Activated CD8-positive, alpha-beta memory T cell treated with anti-CD3 and anti-CD28 coated beads for 1 hour (primary cell): ENCODE measurements around the gene DEFB131A.
"Not testable (repeated sequence)": the region's sequence is repeated elsewhere in the genome, so short reads cannot be mapped to it uniquely, and the experiment has no call there.

Experiments used
- DNase-seq, 2 donors: peaks; one replicate each; pipeline ENCODE4 v3.0.0-alpha.2; 2020; ENCODE audit warnings: low read depth in 1 of 2; ENCODE audit errors: extremely low read depth in 1 of 2

DEFB131A gene, protein sequence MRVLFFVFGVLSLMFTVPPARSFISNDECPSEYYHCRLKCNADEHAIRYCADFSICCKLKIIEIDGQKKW

DNA sequence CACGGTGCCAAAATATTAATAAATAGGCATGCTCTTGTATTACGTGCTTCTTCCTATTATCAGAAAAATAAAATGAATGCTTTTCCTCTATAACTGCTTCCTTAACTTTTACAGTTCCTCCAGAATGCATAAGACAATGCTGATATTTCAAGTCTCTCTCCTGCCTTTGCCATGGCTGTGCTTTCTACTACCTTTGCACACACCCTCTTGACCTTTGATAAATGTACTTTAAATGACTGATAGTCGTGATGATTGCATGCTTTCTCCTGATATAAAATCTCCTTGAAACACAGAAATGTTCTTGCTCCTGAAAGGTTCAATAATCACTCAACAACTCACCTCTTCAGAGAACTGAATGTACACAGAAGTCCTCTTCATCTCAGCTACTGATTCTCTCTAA lies at the start of gene DEFB131A:
TSS of gene DEFB131A (plus strand) at position 301 of the 400 bp plus-strand sequence. CDS start 120 bp downstream, outside the sequence.
- not testable (repeated sequence) for DNase-seq

DNA sequence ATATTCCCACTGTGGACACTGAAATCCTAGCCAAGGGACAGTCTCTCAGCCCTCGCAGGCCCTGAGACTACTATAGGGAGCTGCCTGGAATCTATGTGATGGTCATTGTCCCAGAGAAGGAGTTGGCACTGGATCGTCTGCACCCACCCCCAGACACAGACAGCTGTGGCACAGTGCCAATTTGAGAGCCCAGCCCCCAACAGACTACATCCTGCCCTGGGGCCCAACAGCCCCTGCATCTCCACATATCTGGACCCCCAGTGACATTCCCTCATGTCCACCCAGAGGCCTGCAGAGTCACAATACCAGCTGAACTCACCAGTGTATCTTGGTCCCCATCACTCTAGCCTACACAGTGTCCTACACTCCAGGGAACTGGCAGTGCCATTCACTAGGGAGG lies 38.4 kb upstream of the DEFB131A start:
- DNase-seq = not testable (repeated sequence)

DNA sequence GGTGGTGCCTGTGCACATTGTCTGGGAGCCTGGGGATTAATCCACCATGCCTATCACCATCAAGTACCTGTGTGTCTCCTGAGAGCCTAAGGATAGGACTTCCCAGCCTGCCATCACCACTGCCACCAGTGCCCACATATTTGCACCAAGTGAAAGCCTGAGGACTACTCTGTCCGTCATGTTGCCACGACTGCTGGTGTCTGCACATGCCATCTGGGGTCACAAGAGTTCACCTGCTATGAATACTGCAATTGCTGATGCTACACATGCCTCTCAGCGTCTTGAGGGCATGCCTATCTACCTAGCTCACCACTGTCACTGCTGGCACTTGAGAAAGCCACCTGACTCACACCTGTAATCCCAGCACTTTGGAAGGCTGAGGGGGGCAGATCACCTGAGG lies 37.7 kb upstream of the DEFB131A start:
- DNase-seq = not testable (repeated sequence)

DNA sequence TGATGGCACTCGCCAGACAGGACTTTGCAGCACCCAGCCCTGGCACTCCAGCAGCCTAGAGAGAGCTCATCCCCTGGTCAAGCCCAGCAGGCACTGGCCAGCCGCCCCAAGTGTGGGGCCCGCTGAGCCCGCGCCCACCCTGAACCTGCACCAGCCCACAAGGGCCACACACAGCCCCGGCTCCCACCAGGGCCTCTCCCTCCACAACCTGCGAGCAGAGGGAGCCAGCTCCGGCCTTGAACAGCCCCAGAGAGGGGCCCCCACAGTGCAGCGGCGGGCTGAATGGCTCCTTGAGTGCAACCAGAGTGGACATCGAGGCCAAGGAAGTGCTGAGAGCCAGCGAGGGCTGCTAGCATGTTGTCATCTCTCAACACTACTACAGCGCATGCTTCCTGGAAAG lies 34.4 kb upstream of the DEFB131A start:
- no peak for DNase-seq

DNA sequence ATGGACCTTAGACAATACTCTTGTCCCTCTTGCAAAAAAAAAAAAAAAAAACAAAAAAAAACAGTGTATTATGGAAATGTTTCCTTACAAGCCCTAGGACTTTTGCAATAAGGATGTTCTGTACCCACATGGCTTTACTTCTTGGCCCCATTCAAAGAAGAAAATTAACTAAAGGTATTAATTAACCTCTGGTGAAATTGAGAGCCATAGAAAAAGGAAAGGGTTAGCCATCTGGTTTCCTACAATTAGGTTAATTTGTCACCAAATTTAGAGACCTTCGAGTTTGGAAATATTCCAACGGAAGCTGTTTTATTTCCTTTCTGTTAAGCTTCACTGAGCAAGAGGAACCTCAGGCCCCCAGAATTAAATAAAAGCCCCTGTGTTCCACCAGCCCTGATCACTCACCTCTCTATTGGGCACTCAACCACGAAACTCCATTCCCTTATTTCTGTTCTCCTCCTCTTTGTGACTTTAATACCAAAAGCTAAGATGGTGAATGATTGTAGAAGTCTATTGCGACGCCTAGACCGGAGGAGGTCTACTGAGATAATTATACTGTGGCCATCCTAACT lies 22.2 kb upstream of the DEFB131A start:
- not testable (repeated sequence) for DNase-seq

DNA sequence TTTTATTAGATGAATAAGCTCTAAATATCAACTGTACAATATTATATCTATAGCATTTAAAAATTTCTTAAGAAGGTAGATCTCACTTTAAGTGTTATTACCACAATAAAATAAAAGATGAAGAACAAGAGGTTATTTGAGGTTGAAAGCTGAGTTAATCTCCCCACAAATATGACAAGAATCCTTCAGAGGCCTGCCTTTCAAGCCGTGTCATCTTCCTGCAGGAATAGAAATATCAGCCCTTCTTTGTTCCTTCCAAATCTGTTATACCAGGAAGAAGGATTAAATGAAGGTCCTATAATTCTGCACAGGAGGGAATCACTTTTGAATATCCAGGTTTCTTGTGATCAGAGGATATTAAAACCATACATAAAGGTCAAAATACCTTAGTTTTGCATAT lies 18.3 kb upstream of the DEFB131A start:
- DNase-seq = not testable (repeated sequence)

DNA sequence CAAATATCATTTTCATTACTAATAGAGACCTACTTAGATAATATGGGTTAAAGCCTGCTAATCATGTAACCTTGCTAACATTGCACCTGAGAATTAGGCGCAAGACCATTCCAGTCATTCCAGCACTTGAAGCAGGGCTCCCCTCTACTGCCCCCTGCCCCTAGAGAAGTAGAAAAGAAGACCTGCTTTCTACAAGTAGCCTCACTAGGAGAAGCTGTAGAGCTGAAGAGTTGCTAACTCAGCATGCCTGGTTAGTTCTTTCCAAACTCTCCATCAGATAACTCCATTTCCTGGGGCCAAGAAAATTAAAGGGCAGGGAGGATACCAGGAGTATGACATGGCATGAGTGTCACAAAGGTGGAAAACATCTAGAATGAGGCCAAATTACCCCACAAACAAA lies 14.2 kb upstream of the DEFB131A start:
- DNase-seq = not testable (repeated sequence)

DNA sequence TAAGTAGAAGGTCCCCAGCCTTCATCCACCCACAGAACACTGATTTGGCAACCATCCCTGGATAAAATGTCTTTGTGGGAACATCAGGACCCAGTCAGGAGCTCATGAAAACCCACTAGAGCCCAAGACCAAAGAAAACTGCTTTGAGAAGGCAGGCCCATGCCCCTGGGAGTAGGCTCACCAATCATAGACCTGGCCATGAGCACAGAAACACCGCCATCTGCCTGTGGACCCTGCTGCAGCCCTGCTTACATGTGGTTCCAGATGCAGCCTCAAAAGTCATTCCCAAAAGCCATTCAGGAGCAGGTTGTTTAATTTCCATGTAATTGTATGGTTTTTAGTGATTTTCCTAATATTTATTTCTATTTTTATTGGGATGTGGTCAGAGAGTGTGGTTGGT lies 10.9 kb upstream of the DEFB131A start:
- not testable (repeated sequence) for DNase-seq

DNA sequence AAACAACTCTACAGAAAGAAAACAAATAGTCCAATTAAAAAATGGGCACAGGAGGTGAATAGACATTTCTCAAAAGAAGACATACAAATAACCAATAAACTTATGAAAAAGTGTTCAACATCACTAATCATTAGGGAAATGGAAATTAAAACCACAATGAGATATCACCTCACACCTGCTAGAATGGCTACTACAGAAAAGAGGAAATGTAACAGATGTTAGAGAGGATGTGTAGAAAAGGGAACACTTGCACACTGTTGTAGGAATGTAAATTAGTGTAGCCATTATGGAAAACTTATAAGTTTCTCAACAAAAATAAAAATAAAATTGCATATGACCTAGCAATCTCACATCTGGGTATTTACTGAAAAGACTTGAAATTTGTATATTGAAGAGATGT lies 7.5 kb upstream of the DEFB131A start:
- not testable (repeated sequence) for DNase-seq

DNA sequence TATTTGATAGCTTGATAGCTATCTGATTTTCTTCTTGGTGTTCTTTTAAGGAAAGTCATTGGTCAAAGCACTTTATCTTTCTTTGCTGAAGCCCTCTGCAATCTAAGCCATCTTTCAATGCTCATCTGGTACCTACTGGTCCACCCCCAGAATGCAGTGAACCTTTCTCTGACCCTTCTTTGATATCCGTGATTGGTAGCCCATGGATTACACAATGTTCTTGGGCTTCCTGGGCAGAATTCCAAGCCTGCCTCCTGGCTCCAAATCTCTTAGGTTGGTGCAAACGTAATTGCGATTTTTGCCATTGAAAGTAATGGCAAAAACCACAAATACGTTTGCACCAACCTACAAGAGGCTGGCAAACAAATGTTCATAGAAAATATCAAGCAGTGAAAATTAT lies 1.9 kb upstream of the DEFB131A start:
- DNase-seq = not testable (repeated sequence)

DNA sequence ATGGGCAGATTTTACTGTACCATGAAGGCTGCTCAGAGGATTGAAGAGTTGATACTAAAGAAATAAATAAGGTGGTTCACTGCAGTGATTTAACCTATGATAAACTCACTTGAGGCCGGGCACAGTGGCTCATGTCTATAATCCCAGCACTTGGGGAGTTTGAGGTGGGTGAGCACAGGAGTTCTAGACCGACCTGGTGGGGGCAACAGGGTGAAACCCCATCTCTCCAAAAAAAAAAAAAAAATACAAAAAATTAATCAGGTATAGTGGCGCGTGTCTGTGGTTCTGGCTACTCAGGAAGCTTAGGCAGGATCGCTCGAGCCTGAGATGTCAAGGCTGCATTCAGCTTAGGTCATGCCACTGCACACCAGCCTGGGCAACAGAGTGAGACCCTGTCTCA lies 467 bp downstream of the DEFB131A start:
- DNase-seq = not testable (repeated sequence)

DNA sequence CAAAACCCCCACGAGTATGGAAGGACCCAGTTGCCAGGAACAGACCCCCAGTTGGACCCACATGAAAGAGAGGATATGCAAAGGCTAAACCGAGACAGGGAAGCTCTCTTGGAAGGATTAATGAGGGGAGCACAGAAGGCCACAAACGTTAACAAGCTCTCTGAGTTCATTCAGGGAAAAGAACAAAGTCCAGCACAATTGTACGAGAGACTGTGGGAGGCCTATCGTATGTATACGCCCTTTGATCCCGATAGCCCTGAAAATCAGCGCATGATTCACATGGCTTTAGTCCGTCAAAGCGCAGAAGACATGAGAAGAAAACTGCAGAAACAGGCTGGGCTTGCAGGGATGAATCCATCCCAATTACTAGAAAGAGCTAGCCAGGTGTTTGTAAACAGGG lies 8.0 kb downstream of the DEFB131A start:
- DNase-seq = not testable (repeated sequence)

DNA sequence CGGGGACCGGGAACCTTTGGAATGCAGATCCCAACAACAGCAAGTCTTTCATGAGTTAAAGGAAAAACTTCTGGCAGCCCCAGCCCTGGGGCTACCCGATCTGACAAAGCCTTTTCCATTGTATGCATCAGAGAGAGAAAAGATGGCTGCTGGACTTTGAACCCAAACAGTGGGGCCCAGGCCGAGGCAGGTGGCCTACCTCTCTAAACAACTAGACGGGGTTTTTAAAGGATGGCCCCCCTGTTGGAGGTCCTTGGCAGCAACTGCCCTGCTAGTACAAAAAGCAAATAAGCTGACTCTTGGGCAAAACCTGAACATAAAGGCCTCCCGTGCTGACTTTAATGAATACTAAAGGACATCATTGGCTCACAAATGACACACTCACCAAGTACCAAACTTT lies 10.1 kb downstream of the DEFB131A start:
- DNase-seq = not testable (repeated sequence)

DNA sequence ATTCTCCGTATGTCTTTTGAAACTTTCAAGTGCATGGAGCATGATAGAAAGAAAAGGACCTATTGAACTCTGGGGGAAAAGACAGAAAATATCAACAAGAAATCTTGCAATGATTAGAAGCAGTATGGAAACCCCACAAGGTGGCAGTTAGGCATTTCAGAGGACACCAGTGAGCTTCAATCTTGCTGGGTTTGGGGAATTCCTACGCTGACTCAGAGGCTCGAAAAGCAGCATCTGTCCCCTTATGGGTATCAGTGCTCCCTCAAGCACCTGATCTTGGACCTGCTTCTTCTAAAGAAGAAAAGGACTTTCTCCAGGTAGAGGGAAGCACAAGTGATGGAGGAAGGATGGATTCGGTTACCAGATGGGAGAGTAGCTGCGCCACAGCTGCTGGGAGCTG lies 10.8 kb downstream of the DEFB131A start:
- not testable (repeated sequence) for DNase-seq

DNA sequence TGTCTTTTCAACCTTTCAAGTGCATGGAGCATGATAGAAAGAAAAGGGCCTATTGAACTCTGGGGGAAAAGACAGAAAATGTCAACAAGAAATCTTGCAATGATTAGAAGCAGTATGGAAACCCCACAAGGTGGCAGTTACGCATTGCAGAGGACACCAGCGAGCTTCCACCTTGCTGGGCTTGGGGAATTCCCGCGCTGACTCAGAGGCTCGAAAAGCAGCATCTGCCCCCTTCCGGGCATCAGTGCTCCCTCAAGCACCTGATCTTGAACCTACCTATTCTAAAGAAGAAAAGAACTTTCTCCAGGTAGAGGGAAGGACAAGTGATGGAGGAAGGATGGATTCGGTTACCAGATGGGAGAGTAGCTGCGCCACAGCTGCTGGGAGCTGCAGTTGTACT lies 35.3 kb downstream of the DEFB131A start:
- DNase-seq = not testable (repeated sequence)

DNA sequence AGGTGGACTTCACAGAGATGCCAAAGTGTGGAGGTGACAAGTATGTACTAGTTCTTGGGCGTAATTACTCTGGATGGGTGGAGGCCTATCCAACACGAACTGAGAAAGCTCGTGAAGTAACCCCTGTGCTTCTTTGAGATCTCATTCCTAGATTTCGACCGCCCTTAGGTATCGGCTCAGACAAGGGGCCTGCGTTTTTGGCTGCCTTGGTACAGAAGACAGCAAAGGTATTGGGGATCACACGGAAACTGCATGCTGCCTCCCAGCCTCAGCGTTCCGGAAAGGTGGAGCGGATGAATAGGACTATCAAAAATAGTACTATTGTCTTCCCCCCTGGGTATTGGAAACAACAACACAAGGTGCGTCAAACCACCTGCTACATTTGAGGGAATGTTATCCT lies 35.9 kb downstream of the DEFB131A start:
- not testable (repeated sequence) for DNase-seq

DNA sequence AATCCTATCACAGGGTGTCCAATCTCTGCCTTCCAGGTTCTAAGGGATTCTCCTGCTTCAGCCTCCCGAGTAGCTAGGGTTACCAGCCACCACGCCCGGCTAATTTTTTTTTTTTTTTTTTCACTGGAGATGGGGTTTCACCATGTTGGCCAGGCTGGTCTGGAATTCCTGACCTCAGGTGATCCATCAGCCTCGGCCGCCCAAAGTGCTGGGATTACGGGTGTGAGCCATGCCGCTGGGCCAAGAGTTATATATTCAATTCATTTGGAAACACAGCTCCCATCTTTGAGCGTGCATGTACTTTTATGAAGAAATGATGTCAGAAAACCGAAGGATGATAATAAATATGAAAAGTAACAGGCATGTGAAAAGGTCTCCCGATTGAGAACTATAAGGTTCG lies 38.7 kb downstream of the DEFB131A start:
- not testable (repeated sequence) for DNase-seq

DNA sequence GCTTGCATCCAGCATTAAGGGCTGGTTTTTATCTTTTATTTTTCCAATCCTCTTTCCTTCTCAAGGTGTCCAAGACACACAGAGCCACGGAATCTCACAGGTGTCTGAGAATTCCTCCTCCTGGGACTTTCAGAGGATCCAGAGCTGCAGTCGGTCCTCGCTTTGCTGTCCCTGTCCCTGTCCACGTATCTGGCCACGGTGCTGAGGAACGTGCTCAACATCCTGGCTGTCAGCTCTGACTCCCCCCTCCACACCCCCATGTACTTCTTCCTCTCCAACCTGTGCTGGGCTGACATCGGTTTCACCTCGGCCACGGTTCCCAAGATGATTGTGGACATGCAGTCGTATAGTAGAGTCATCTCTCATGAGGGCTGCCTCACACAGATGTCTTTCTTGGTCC lies 39.5 kb downstream of the DEFB131A start:
- not testable (repeated sequence) for DNase-seq

DNA sequence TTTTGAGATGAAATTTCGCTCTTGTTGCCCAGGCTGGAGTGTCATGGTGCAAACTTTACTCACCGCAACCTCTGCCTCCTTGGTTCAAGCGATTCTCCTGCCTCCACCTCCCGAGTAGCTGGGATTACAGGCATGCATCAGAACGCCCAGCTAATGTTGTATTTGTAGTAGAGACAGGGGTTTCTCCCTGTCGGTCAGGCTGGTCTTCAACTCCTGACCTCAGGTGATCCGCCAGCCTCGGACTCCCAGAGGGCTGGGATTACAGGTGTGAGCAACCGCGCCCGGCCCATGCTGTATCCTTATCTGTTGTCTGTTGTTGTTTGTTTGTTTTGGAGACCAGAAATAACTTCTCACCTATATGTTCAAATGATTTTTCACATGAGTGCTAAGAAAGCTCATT lies 42.7 kb downstream of the DEFB131A start:
- not testable (repeated sequence) for DNase-seq

DNA sequence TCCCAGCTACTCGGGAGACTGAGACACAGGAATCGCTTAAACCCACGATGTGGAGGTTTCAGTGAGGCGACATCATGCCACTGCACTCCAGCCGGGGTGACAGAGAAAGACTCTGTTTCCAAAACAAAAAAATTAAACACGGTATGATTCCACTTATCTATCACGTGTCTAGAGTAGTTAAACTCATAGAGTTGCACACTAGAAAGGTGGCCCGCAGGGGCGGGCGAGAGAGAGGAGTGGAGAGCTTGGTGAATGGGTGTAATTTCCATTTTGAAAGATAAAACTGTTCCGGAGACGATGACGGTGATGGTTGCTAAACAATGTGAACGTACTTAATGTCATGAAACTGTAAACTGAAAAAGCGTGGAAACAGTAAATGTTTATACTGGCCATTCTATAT lies 44.6 kb downstream of the DEFB131A start:
- DNase-seq = not testable (repeated sequence)

DNA sequence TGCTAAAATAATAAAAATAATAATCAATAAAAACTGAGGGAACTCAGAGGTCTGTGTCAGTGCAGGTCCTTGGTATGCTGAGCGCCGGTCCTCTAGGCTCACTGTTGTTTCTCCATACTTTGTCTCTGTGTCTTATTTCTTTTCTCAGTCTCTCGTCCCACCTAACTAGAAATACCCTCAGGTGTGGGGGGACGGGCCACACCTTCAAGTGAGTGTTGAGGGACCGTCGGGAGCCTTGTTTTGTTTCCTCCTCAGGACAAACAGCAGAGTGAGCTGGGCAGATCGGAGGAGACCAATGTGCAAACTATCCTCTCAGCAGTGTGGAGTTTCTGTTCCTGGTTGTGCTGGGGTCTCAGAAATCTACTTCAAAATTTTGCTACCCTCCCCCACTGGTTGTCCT lies 46.3 kb downstream of the DEFB131A start:
- not testable (repeated sequence) for DNase-seq

DNA sequence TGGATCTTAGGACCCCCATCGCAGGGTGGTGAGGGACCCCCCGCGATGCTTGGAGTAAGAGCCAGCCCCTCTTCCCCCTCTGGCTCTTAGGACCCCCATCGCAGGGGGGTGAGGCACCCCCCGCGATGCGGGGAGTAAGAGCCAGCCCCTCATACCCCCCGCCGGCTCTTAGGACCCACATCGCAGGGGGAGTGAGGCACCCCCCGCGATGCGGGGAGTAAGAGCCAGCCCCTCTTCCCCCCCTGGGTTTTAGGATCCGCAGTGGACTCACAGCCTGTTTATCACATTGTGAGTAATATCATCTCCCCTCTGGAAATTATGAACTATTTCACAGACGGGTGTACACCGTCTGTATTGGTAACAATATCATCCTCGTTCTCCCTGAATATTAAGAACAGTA lies 46.8 kb downstream of the DEFB131A start:
- not testable (repeated sequence) for DNase-seq

DNA sequence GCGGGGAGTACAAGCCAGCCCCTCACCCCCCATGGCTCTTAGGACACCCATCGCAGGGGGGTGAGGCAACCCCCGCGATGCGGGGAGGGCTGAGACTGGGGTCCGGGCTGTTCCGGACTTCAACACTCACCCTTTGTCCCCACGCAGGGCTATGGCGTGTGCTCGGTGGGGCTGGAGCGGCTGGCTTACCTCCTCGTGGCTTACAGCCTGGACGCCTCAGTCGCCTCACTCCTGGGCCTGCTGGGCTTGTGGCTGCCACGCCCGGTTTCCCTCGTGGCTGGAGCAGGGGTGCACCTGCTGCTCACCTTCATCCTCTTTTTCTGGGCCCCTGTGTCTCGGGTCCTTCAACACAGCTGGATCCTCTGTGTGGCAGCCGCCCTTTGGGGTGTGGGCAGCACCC lies 49.4 kb downstream of the DEFB131A start:
- not testable (repeated sequence) for DNase-seq
